MCF 10A (cell line): ENCODE data around the gene SHOC1. TPM values are rescaled to one million over a fixed set of nuclear protein-coding genes. Genes with fewer than 3 reads are reported as not detected.

Experiments used
- BruUV-seq: library from RNA; stranded (reverse); fragments of 400-500 nt; replicated peaks from 2 replicates; lab custom pipeline; 2021; lab: Mats Ljungman, UMichigan
- CTCF ChIA-PET: fragments of 300-600 bp; sonication (Branson Sonifier 250); formaldehyde crosslinking; extraction: SDS; loops from one replicate; lab custom pipeline; 2021; ENCODE audit warnings: antibody characterized with exemption, inconsistent platforms; lab: Yijun Ruan, JAX
- POLR2A ChIA-PET: fragments of 300-600, 350-650 bp; sonication (Branson Sonifier 250); formaldehyde crosslinking; extraction: SDS; loops from one replicate; lab custom pipeline; 2020; ENCODE audit warnings: antibody characterized with exemption, inconsistent platforms; lab: Yijun Ruan, JAX
- DNase-seq: peaks from one replicate; pipeline ENCODE4 v3.0.0-alpha.2; 2018; ENCODE audit not compliant: unreplicated experiment
- H3K27ac Mint-ChIP-seq: one replicate; pipeline ENCODE4 v1.8.0; 2022; ENCODE audit warnings: mild to moderate bottlenecking, low read depth, mixed read lengths; ENCODE audit not compliant: unreplicated experiment
- H3K27me3 Mint-ChIP-seq: one replicate; pipeline ENCODE4 v1.8.0; 2022; ENCODE audit warnings: mixed read lengths; ENCODE audit not compliant: insufficient read depth, unreplicated experiment
- H3K36me3 Mint-ChIP-seq: one replicate; pipeline ENCODE4 v1.8.0; 2022; ENCODE audit warnings: mild to moderate bottlenecking, moderate library complexity, mixed read lengths; ENCODE audit not compliant: insufficient read depth, unreplicated experiment
- H3K4me1 Mint-ChIP-seq: one replicate; pipeline ENCODE4 v1.8.0; 2022; ENCODE audit warnings: mixed read lengths; ENCODE audit not compliant: insufficient read depth, unreplicated experiment
- H3K4me3 Mint-ChIP-seq: one replicate; pipeline ENCODE4 v1.8.0; 2022; ENCODE audit warnings: mild to moderate bottlenecking, moderate library complexity, mixed read lengths; ENCODE audit not compliant: unreplicated experiment
- H3K9me3 Mint-ChIP-seq: one replicate; pipeline ENCODE4 v1.8.0; 2022; ENCODE audit warnings: mixed read lengths; ENCODE audit not compliant: unreplicated experiment
- intact Hi-C: fragments of 100-400 bp; cut with micrococcal nuclease; formaldehyde crosslinking; loops from 2 replicates; pipeline ENCODE4 v1.14.1; 2022
- total RNA-seq: library from RNA; stranded (reverse); gene quantifications from 2 replicates; pipeline ENCODE4 v1.2.3, GENCODE V29; 2022
- TF ChIP-seq, protein P1 (sequence below): fragments of 200-600 bp; IDR thresholded peaks from one replicate; pipeline ENCODE4 v1.8.0; 2022; ENCODE audit warnings: antibody characterized with exemption, mild to moderate bottlenecking; ENCODE audit not compliant: unreplicated experiment

The SHOC1 gene
- total RNA-seq, 1 experiment from 2014 or later = 0.09 TPM

DNA sequence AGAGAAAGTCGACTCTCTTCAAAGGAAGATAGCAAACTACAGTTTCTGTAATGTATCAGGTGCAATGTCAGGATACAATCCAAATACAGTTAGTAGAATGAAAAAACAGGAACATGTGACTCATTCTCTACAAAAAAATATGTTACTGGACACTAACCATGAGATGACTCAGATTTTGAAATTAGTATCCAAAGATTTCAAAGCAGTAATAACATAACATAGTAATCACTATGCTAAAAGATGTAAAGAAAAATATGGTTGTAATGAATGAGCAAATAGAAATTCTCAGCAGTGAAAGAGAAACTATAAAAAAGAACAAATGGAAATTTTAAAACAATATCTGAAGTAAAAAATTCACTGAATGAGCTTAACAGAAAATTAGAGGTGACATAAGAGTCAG lies 42.3 kb downstream of the SHOC1 start:
- no peaks in the 10 kb centered on the region for H3K27me3 Mint-ChIP-seq
- TF ChIP-seq, protein P1, sequence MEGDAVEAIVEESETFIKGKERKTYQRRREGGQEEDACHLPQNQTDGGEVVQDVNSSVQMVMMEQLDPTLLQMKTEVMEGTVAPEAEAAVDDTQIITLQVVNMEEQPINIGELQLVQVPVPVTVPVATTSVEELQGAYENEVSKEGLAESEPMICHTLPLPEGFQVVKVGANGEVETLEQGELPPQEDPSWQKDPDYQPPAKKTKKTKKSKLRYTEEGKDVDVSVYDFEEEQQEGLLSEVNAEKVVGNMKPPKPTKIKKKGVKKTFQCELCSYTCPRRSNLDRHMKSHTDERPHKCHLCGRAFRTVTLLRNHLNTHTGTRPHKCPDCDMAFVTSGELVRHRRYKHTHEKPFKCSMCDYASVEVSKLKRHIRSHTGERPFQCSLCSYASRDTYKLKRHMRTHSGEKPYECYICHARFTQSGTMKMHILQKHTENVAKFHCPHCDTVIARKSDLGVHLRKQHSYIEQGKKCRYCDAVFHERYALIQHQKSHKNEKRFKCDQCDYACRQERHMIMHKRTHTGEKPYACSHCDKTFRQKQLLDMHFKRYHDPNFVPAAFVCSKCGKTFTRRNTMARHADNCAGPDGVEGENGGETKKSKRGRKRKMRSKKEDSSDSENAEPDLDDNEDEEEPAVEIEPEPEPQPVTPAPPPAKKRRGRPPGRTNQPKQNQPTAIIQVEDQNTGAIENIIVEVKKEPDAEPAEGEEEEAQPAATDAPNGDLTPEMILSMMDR = no peak
- DNase-seq = peak; percentile 42
- peaks cover 12% of the 10 kb centered on the region for H3K36me3 Mint-ChIP-seq
- POLR2A ChIA-PET = interaction anchor here (0.6 to 1.5 kb wide), 4 partner anchors 8 to 325 kb away, joined by 3 to 6 read pairs (median 3); no protein-coding TSS in a partner anchor
- CTCF ChIA-PET = interaction anchor here (0.5 to 1.2 kb wide), 4 partner anchors 77 to 534 kb away, joined by 3 to 4 read pairs (median 3); no protein-coding TSS in a partner anchor
- peaks cover 6% of the 10 kb centered on the region for H3K4me1 Mint-ChIP-seq
- BruUV-seq = no TSS peak
- peak overlapping the region; percentile 61 for H3K27ac Mint-ChIP-seq
- H3K4me3 Mint-ChIP-seq = no peak overlapping the region
- peaks cover 36% of the 10 kb centered on the region for H3K9me3 Mint-ChIP-seq
- intact Hi-C loops = no loop called here

Other genes starting within 250 kb of the SHOC1 start
- 27.4 and 27.8 TPM in 2 replicates for gene PTGR1, start 195.3 kb downstream of the SHOC1 start, total RNA-seq
- gene DNAJC25, start 163.6 kb downstream of the SHOC1 start, total RNA-seq = 10.9 and 11.6 TPM in 2 replicates
- 42.0 and 61.7 TPM in 2 replicates for gene GNG10, start 133.3 kb downstream of the SHOC1 start, total RNA-seq
- 29.5 and 31.4 TPM in 2 replicates for gene UGCG, start 101.9 kb upstream of the SHOC1 start, total RNA-seq